GM15510 (cell line): ENCODE measurements around the gene PELI2.

Source experiments
- POLR2A ChIP-seq: IDR thresholded peaks from 3 replicates; pipeline ENCODE4 v1.6.1; 2011; ENCODE audit warnings: borderline replicate concordance; ENCODE audit not compliant: insufficient read length; ENCODE audit errors: extremely low read depth

The PELI2 gene

DNA sequence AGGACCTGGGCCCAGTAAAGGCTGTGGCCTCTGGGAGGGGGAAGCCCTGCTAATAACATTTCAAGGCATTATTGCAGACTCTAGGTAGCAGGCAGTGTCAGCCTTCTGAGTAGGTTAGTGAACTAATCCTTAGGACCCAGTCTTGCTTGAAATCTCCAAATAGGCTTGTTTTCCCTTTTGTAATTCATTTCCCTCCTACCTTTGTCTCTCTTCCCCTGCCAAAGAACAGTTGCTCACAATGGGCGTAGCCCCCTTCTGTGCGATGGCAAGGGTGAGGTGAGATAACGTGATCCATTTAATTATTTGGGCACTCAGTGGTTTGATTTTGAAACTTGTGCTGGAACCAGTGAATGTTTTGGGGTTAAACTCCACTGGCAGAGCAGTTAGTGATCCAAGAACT is 10.9 kb downstream of the PELI2 start:
- no peak for TF ChIP-seq POLR2A

DNA sequence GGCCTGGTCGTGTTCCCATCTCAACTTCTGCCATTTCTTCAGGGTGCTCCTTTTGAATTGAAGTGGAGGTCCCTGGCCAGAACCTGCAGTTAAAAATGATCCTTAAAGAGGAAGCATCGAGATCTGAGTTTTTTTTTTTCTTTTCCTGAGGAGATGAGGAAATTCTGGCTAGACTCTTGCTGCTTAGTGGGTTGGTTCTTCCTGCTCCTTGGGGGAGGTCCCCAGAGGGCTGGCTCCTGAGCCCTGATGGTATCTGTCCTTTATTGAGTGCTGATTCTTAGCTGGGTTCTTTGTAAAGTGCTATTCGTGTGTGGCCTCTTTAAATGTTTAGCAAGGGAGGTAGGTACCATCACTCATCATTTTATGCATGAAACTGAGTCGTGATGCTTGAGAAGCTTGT is 11.7 kb downstream of the PELI2 start:
- TF ChIP-seq POLR2A: no peak

DNA sequence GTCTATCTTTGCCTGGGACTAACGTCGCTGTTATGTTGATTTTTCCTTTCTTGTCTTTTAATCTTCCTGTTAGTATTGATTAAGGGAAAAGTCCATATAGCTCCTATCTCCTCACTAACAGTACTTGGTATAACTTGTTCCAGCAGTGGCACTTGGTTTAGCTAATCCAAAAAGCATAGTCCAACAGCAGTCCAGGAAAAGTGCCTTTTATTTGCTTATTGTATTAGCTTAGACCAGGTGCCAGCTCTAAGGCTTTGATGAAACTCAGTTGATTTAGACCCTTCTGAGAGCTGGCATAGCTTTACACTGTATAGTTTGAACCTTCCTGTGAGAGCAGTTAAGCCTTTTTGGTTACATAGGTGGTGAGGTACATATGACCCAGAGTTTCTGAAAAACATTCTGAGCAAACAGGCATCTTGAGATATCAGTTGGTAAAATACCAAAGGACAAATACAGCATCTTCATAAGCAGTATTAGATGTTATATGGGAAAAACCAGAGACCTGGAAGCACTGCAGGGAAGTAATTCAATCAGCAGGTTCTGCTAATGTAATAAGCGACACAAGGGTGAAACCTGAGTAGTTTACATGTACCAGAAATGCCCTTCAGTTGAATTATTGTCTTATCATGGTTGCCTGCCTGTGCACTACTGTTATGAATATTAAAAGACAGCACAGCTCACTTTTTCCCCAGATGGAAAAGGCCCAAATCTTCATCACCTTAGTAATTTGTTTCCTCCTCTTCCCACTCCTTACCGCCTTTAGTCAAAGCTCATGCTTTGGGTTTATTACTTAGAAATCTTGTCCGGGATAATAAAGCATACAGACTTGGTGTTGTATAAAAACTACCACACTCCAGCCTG is 13.0 kb downstream of the PELI2 start:
- no peak for TF ChIP-seq POLR2A

DNA sequence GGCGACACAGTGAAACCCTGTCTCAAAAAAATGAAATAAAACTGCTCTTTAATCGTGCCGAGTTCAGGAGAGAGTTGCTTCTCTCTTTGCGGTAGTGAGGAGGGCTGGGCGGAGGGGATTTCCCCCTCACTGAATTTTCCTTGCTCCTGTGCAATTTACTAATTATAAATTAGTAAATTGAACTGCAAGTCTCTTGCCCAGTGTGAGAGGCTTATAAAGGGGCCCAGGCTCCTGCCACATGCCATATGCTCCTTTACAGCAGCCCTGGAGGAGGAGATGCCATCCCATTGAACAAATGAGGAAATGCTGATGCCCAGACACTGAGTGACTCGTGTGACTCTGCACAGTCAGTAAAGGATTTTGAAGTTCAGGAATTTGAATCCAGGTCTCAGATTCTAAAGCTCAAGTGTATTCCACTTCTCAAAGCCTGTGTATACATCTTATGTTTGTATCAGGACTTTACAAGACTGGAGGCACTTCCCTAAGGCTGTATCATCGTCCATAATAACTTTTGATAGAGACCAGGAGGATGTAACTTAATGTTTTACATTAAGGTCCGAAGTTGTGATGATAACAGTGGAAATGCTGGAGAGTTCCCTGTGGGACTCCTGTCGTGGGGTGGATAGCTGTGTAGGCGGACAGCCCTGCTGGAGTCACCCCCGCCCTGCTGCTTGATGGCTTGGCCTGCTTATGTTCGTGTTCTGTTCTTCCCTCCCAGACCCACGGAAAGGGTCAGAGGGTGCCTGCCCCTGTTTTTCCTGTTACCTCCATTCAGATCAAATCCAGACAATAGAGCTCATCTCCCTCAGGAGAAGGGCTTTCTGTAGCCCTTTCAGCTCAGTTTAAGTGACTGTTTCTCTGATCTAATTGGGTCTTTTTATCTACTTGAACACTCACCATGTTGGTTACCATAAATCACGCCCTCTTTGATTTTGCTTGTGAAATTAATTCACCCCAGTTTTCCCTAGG is 13.9 kb downstream of the PELI2 start:
- TF ChIP-seq POLR2A: no peak

DNA sequence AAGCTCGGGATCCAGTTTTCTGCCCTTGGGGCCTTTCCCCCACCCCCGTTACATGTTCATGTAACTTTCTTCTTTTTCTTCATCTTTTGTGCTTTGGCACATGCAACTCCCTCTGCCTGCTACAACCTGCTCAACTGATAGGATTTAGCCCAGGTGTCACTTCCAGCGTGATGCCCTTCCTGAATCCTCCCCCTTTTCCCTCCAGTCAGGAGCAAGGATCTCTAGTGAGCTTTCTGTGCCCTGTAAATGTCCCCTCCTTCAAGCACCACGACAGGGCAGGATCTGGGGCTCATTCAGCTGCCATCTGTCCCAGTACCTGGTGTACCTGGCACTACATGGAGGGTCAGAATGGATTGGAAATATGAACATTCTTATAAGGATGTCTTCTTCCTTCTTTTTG is 15.3 kb downstream of the PELI2 start:
- no peak for TF ChIP-seq POLR2A

DNA sequence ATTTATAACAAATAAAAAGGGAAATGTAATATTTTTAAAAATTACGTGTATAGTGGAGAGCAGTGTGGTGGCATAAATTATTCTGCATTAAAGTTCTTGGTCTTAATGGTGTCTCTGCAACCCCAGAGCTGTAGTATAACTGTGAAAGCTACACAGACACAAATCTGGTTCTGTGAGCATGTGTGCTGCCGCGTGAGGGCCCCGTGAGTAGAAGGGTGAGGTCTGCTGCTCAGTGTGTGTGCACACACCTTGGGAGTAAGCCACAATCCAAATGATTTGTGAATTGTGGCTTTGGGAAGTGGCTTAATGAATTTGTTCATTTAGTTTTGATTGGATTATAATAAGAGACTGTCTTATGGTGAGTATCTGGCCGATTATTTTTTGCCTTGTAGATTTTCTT is 16.8 kb downstream of the PELI2 start:
- TF ChIP-seq POLR2A: no peak

DNA sequence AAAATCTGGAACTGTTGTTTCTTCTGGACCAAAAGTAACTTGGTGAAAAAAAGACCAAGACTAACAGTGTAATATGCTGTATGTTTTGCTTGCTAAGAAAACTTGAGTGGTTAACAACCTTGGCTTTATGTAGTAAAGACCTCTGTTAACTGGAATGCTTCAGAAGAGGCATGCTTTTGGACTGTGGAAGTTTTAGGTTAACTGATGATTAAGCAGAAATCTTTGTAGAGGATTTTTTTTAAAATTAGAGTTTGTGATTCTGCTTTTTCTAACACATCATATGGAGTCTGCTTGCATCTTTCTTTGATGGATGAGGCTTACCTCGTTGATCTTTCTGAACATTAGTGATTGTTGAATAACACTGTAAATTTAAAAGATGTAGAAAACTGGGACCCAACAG is 17.5 kb downstream of the PELI2 start:
- TF ChIP-seq POLR2A: no peak

DNA sequence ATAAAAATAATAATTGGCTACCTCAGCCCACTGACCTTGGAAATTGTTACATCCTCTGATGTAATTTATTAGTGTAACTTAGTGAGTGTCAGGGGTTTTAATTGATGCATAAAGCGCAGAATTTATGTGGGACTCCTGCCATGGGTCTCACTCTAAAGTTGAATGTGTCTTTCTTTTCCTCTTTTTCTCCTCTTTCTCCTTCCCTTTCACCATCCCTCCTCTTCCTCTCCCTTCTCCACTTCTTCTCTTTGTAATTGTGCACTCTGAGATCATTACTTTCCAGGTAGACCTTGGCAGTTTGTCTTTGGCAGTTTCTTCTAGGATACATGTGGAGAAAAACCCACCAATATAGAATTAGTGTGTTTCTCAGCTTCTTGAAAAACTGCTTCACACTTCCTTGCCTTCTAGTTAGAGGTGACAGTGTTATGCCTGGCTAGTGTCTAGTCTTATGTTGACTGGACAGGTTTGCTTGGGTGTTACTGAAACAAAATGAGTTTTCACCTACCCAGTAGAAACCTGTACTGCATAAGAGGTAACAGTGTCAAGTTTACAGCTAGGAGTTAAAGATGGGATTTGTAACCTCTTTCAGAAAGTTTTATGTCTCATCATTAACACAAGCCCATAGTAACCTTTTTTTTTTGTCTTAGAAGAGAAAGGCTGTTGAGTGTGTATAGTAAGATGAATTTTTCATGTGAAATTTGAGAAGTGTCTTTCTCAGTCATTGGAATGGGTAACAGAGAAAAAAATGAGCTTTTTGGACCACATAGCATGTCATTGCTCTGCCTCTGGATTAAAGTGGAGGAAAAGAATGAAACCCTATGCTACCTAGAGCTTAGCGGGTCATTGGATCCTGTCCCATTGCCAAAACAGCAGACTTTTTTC is 18.6 kb downstream of the PELI2 start:
- TF ChIP-seq POLR2A: no peak

DNA sequence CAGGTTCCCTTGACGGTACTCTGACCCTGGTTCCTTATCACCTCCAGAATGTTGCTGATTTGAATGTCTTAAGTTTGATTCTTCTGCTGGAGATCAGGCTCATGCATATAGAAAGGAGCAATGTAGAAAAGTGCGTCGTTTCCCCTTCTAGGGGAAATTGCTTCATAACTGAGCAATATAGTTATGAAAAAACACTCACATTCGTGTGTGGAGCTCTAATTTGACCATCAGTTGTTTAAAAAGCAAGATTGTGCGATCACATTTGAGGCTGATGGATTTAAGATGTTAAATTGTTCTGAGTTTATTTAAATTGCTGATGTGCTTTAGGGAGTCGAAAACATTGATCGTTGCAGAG is 19.2 kb downstream of the PELI2 start:
- TF ChIP-seq POLR2A: no peak

DNA sequence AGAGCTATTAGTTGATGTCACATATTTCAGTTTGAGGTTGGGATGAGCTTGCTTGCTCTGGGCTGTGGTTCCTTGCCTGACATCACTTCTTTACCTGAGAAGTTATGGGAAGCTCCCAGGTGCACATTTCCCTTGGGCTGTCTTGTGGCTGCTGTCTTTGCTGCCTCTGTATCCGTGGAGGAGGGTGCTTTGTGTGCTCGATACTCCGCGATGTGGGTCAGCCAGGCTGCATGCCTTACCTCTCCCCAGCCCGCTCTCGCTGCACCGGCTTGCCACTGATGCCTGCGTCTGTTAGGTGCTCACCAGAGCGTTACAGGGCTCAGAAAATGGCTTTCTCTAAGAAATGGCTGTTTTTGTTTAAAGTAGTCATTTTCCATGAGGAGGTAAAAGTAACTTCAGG is 19.6 kb downstream of the PELI2 start:
- no peak for TF ChIP-seq POLR2A

DNA sequence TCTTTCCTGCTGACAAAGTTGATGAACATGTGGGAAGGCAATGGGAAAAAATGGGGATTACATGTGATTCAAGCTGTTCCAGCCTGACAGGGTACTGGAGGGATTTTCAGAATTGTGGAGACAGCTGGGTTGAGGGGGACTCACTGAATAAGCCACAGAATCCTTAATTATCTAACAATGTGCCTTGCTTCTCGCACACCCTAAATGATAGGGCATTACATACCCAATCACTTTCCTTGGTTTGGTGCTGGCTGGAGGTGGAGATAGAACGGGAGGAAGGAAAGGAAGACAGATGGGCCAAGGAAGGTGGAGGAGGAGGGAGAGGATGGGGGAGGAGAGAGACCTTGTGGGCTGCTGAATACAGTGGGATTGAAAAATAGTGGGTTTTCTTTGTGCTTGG is 20.7 kb downstream of the PELI2 start:
- no peak for TF ChIP-seq POLR2A

DNA sequence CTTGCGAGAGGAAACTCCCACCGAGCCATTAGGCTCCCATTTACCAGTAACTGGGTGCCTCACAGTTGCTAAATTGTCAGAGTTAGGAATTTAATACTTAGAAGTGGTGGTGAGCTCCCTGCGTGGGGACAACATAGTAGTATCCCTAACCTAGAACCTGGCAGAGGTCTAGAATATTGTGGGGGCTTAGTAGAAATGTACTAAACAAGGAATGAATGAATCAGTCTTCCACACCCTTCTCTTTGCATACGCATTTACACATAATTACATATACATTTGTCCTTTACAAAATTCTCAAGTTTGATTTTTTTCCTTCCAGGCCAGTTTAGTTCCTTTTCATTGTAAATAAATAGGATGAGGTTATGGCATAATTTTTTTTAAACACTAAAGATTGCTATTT is 24.1 kb downstream of the PELI2 start:
- TF ChIP-seq POLR2A: no peak

DNA sequence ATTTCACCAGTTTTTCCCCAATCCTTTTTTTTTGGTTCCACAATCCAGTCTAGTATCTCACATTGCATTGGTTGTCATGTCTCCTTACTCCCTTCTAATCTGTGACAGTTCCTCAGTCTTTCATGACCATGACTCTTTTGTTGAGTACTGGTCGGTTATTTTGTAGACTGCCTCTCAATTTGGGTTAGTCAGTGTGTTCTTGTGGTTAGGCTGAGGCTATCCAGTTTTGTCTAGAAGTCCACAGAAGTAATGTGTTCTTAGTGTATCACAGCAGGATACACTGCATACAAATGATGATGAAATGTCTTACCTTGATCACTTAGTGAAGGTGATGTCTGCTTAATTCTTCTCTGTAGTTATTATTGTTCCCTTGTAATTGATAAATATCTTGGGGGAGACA is 24.8 kb downstream of the PELI2 start:
- TF ChIP-seq POLR2A: no peak

DNA sequence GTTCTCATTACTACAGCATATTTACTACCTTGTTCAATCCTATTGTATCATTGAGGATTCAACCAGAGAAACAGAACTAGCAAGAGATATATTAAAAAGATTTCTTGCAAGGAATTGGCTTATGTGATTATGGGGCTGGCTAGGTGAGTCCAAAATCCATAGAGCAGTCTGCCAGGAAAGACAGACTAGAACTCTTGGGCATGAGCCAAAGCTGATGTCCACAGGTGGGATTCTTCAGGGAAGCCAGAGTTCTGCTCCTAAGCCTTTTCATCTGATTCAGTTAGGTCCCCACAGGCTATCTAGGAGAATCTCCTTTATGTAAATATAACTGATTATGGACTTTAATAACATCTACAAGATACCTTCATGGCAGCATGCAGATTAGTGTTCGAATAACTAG is 26.0 kb downstream of the PELI2 start:
- TF ChIP-seq POLR2A: no peak
